Glutamatergic neuron (in vitro differentiated cells): ENCODE measurements around the gene AADACL4. TPM values are rescaled to one million over a fixed set of nuclear protein-coding genes. Genes with fewer than 3 reads are reported as not detected.

ENCODE experiments used
- DNase-seq: peaks from one replicate; pipeline ENCODE4 v3.0.0; 2022
- H3K27ac Mint-ChIP-seq: one replicate; pipeline ENCODE4 v1.8.0; 2020; ENCODE audit warnings: mild to moderate bottlenecking, mixed read lengths, inconsistent platforms; ENCODE audit not compliant: unreplicated experiment
- H3K27me3 Mint-ChIP-seq: one replicate; pipeline ENCODE4 v1.8.0; 2020; ENCODE audit warnings: mild to moderate bottlenecking, moderate library complexity, mixed read lengths, inconsistent platforms; ENCODE audit not compliant: unreplicated experiment
- H3K36me3 Mint-ChIP-seq: one replicate; pipeline ENCODE4 v1.8.0; 2020; ENCODE audit warnings: mild to moderate bottlenecking, mixed read lengths, inconsistent platforms; ENCODE audit not compliant: unreplicated experiment
- H3K4me1 Mint-ChIP-seq: one replicate; pipeline ENCODE4 v1.8.0; 2020; ENCODE audit warnings: mild to moderate bottlenecking, low read depth, mixed read lengths, inconsistent platforms; ENCODE audit not compliant: unreplicated experiment
- H3K4me3 Mint-ChIP-seq: one replicate; pipeline ENCODE4 v1.8.0; 2020; ENCODE audit warnings: mild to moderate bottlenecking, mixed read lengths, inconsistent platforms; ENCODE audit not compliant: unreplicated experiment
- H3K9me3 Mint-ChIP-seq: one replicate; pipeline ENCODE4 v1.8.0; 2020; ENCODE audit warnings: mild to moderate bottlenecking, moderate library complexity, mixed read lengths, inconsistent platforms; ENCODE audit not compliant: unreplicated experiment
- total RNA-seq: library from RNA; stranded (reverse); fragmentation: NEBNext Ultra II Directional; extraction: Animal tissue kit (Norgen Biotek cat#: 25700); gene quantifications from one replicate; pipeline ENCODE4 v1.2.1, GENCODE V29; 2021; ENCODE audit not compliant: unreplicated experiment
- TF ChIP-seq, protein P1 (sequence below): fragments of 200-600 bp; sonication (generic); IDR thresholded peaks from one replicate; pipeline ENCODE4 v1.5.0; 2021; ENCODE audit not compliant: partially characterized antibody, unreplicated experiment

Gene AADACL4
- total RNA-seq, 1 donor from 2014 or later: not detected

DNA sequence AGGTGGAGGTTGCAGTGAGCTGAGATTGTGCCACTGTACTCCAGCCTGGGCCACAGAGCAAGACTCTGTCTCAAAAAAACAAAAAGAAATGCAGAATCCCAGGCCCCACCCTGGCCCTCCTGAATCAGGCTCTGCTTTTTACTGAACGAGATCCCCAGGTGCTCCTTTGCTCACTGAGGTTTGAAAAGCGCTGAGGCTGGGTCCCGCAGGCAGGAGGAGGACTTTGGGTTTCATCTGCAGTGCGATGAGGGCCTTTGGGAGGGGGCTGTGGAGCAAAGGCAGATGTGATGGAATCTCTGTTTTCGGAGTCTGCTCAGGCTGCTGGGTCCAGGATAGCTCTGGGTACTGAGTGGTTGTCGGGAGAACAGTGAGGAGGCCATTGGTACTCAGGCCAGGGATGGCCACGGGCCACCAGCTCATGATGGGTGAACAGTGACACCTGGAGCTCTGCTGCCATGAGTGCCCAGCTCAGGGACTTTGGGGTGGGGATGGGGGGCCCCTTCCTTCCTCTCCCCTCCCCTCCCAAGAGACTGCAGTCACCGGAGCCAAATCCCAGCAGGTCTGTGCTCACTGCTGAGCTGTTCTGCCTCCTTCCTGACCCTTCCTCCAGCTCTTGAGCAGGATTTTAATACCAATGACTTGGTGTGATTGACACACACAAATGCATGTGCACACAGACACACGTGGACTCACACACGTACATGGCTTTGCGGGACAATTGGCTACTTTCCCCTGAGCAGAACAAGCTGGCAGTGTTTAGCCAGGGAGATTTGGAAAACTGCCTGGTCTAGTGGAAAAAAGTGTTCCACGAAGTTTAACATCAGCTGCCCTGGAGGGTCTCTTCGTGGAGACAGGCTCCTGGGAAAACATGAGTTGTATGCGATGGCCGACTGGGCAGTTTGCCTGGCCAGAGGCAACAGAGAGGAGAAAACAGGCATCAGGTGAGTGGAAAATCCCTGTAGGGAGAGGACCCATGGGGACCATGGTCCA lies 22.2 kb upstream of the AADACL4 start:
- Mint-ChIP-seq H3K27ac (no peak overlapping the region), H3K4me1 (peaks cover 3% of the 10 kb centered on the region), H3K9me3 (peaks cover 4% of the 10 kb centered on the region), H3K36me3 (no peaks in the 10 kb centered on the region), H3K4me3 (no peak overlapping the region), H3K27me3 (peaks cover 11% of the 10 kb centered on the region)
- no peak for DNase-seq
- TF ChIP-seq, protein P1, sequence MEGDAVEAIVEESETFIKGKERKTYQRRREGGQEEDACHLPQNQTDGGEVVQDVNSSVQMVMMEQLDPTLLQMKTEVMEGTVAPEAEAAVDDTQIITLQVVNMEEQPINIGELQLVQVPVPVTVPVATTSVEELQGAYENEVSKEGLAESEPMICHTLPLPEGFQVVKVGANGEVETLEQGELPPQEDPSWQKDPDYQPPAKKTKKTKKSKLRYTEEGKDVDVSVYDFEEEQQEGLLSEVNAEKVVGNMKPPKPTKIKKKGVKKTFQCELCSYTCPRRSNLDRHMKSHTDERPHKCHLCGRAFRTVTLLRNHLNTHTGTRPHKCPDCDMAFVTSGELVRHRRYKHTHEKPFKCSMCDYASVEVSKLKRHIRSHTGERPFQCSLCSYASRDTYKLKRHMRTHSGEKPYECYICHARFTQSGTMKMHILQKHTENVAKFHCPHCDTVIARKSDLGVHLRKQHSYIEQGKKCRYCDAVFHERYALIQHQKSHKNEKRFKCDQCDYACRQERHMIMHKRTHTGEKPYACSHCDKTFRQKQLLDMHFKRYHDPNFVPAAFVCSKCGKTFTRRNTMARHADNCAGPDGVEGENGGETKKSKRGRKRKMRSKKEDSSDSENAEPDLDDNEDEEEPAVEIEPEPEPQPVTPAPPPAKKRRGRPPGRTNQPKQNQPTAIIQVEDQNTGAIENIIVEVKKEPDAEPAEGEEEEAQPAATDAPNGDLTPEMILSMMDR: no peak

DNA sequence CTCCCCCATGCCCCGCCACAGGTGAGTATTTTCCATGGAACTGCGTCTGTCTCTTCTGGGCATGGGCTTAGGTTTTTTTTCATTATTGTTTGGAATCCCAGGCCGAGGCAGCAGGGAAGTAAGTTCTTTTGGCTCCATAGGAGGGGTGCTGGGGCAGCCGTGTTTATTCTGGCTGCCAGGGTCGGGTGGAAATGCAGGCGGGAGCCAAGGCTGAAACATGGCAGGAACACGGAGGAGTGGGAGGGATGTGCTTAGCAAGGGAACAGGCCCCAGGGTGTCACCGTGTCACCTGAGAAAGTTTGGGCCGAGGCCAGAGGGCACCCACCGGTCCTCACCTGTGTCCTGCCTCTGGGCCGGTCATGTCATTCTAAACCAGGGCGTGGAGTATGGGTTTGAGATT lies 21.4 kb upstream of the AADACL4 start:
- H3K4me3 Mint-ChIP-seq: no peak overlapping the region
- H3K27ac Mint-ChIP-seq: no peak overlapping the region

DNA sequence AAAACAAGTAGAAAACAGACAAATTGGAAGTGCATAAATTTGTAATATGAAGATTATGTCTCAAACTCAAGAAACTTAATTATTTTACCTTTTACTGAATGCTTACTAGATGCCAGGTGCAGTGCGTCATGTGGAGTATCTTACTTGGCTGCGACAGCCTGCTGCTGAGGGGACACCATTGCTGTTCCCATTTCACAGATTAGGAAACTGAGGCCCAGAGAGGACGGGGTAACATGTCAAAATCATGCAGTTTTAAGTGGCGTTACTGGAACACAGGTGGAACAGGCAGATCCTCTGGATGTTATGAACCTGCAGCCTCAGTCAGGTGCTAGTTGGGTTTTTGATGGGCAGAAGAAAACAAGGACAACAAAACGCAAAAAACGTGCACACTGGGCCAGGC lies 18.6 kb upstream of the AADACL4 start:
- H3K27ac Mint-ChIP-seq: no peak overlapping the region
- DNase-seq: no peak
- H3K27me3 Mint-ChIP-seq: peaks cover 5% of the 10 kb centered on the region
- TF ChIP-seq, protein P1: no peak
- no peaks in the 10 kb centered on the region for H3K4me1 Mint-ChIP-seq
- H3K4me3 Mint-ChIP-seq: no peak overlapping the region
- no peaks in the 10 kb centered on the region for H3K36me3 Mint-ChIP-seq
- peaks cover 2% of the 10 kb centered on the region for H3K9me3 Mint-ChIP-seq

More for the DNA sequence above, 21.4 kb upstream of the AADACL4 start:
- TF ChIP-seq, protein P1: no peak
- H3K4me1 Mint-ChIP-seq: no peaks in the 10 kb centered on the region
- no peak for DNase-seq
- H3K9me3 Mint-ChIP-seq: peaks cover 3% of the 10 kb centered on the region
- H3K27me3 Mint-ChIP-seq: peaks cover 7% of the 10 kb centered on the region
- no peaks in the 10 kb centered on the region for H3K36me3 Mint-ChIP-seq

DNA sequence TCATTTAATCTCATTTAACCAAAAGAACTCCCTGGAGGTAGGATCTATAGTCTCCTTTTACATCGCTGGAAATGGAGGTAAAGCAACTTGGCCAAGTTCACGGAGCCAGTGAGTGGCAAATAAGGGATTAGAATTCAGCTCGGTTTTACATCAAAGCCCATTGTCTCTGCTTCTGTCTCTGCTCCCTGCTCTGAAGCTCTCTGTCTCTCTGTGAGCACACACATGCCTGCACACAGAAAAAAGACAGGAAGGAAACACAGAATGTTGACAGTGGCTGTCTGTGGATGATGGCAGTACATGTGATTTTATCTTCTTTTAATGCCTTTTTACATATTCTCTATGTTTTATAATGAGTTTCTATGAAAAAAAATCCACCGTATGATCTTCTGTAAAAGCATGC lies 17.0 kb upstream of the AADACL4 start:
- Mint-ChIP-seq H3K36me3 (no peaks in the 10 kb centered on the region), H3K4me3 (no peak overlapping the region), H3K27me3 (peaks cover 5% of the 10 kb centered on the region), H3K4me1 (no peaks in the 10 kb centered on the region), H3K9me3 (peaks cover 4% of the 10 kb centered on the region), H3K27ac (no peak overlapping the region)
- TF ChIP-seq, protein P1: no peak
- no peak for DNase-seq

DNA sequence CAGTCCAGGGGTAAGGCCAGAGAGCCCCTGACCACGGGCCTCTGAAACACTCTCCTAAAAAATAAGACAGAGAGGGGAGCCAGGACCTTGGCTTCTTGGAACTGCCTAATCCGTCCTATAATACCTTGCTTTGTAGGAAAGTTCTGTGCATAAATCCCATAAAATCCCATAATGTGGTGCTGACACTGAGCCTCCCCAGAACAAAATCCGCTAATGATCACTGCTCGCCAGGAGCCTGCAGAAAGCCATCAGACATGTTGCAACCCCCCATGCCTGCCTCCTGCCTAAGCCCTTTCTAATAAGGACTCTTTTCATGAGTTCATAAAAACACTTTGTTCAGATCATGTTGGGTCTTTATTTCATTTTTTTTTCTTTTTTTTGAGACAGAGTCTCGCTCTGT lies 16.6 kb upstream of the AADACL4 start:
- TF ChIP-seq, protein P1: no peak
- DNase-seq: no peak
- H3K9me3 Mint-ChIP-seq: peaks cover 4% of the 10 kb centered on the region
- no peak overlapping the region for H3K27ac Mint-ChIP-seq
- peaks cover 5% of the 10 kb centered on the region for H3K27me3 Mint-ChIP-seq
- H3K36me3 Mint-ChIP-seq: no peaks in the 10 kb centered on the region
- H3K4me3 Mint-ChIP-seq: no peak overlapping the region
- no peaks in the 10 kb centered on the region for H3K4me1 Mint-ChIP-seq
